Right lobe of liver (tissue), 6 donors: ENCODE results near the gene MKLN1. TPM values are rescaled to one million over a fixed set of nuclear protein-coding genes. Genes with fewer than 3 reads are reported as not detected.

Experiments used
- ATAC-seq, 4 donors: fragments of 200-7000 bp; cut with Tn5 transposase; one replicate each; pipeline ENCODE4 v1.9.1; 2020; ENCODE audit warnings: mild to moderate bottlenecking in 4 of 4, moderate library complexity in 4 of 4
- DNase-seq, 3 donors: peaks; one replicate each; pipeline ENCODE4 v3.0.0-alpha.2; 2020
- H3K27ac ChIP-seq, 3 donors: fragments of 200-600 bp; one replicate each; pipeline ENCODE4 v1.8.0; 2022
- H3K27me3 ChIP-seq, 2 donors: fragments of 200-600 bp; one replicate each; pipeline ENCODE4 v1.8.0; 2022
- H3K36me3 ChIP-seq, 4 donors: fragments of 200-600 bp; sonication (generic) in 1 of 4; one replicate each; pipeline versions ENCODE4 v1.5.1 to v1.8.0; 2017 to 2022; ENCODE audit warnings: control low read depth in 1 of 4
- H3K4me1 ChIP-seq, 4 donors: fragments of 200-600 bp; sonication (generic) in 1 of 4; one replicate each; pipeline versions ENCODE4 v1.5.1 to v1.8.0; 2017 to 2022; ENCODE audit warnings: control low read depth in 1 of 4
- H3K4me3 ChIP-seq, 3 donors: fragments of 200-600 bp; one replicate each; pipeline ENCODE4 v1.8.0; 2022
- H3K9me3 ChIP-seq, 4 donors: fragments of 200-600 bp; sonication (generic) in 1 of 4; one replicate each; pipeline versions ENCODE4 v1.5.1 to v1.8.0; 2017 to 2022; ENCODE audit warnings: control low read depth in 1 of 4
- CTCF ChIP-seq, 4 donors: fragments of 200-600 bp in 3 of 4; fragments of 450-650 bp in 1 of 4; IDR thresholded peaks; one replicate each; pipeline versions ENCODE4 v1.5.1 to v1.8.0; 2016 to 2022; ENCODE audit warnings: antibody characterized with exemption in 4 of 4, mild to moderate bottlenecking in 2 of 4
- POLR2A ChIP-seq: fragments of 450-650 bp; IDR thresholded peaks from one replicate; pipeline ENCODE4 v1.6.1; 2017; ENCODE audit warnings: antibody characterized with exemption, mild to moderate bottlenecking
- WGBS: methylation state at CpG from one replicate; pipeline ENCODE4 v1.1.6; 2018; ENCODE audit warnings: low coverage, low lambda C conversion rate; ENCODE audit not compliant: insufficient coverage; ENCODE audit errors: missing lambda C conversion rate; 5-methylcytosine and 5-hydroxymethylcytosine counted together
- intact Hi-C, 2 donors: fragments of 100-400 bp; cut with DNase I; formaldehyde crosslinking; loops; one replicate each; pipeline versions ENCODE4 v1.11.2 to v1.14.1; 2022
- total RNA-seq, 6 experiments: library from RNA; depleted of rRNA in 2 of 6; stranded (reverse); fragments of >200 nt in 2 of 6; fragmentation: NEBNext Ultra II Directional in 3 of 6; extraction: Animal tissue kit (Norgen Biotek cat#: 25700) in 3 of 6; gene quantifications; one replicate each; pipeline versions ENCODE4 v1.1.0 to v1.2.4, GENCODE V29; 2016 to 2023
- donor health status: DM: no; HTN: yes; CAD: no.
- donor health status: DM: no; HTN: no; CAD: no.
- donor health status: DM: no; HTN: no; CAD: no.
- donor health status: DM: no; HTN: yes; CAD: no.
- donor health status: DM: no; HTN: yes; CAD: no.

MKLN1 gene
- total RNA-seq, 6 experiments from 2014 or later, result 24.0 to 39.6 (median 35.1) TPM

GRCh38 chr7:131285556-131285955, 42.1 kb upstream of the MKLN1 start:
- Histone ChIP-seq H3K36me3 (no peaks in the 10 kb centered on the region), H3K4me1 (no peaks in the 10 kb centered on the region), H3K27me3 (no peaks in the 10 kb centered on the region), H3K9me3 (no peaks in the 10 kb centered on the region), H3K27ac (no peak overlapping the region), H3K4me3 (no peak overlapping the region)
- no peak for DNase-seq
- no peak for ATAC-seq
- WGBS, result 94% methylated on average over 3 of the region's 3 CpGs
- no peak for TF ChIP-seq POLR2A
- no peak for TF ChIP-seq CTCF (IDR thresholded peaks at IDR 0.05)
- intact Hi-C loops, result no loop called here

GRCh38 chr7:131288450-131288849, 39.2 kb upstream of the MKLN1 start:
- no peak overlapping the region for H3K27ac ChIP-seq
- no peaks in the 10 kb centered on the region for H3K36me3 ChIP-seq
- H3K4me1 ChIP-seq, result no peaks in the 10 kb centered on the region
- no peak overlapping the region for H3K4me3 ChIP-seq
- no peak for DNase-seq
- no peak for ATAC-seq
- intact Hi-C loops, result no loop called here
- WGBS, result 91% methylated on average over 4 of the region's 4 CpGs
- H3K9me3 ChIP-seq, result no peaks in the 10 kb centered on the region
- no peak for TF ChIP-seq POLR2A
- no peaks in the 10 kb centered on the region for H3K27me3 ChIP-seq

GRCh38 chr7:131289051-131289450, 38.6 kb upstream of the MKLN1 start:
- intact Hi-C loops, result no loop called here
- no peak for ATAC-seq
- DNase-seq, result no peak
- Histone ChIP-seq H3K4me1 (no peaks in the 10 kb centered on the region), H3K36me3 (no peaks in the 10 kb centered on the region), H3K27ac (no peak overlapping the region), H3K27me3 (no peaks in the 10 kb centered on the region), H3K9me3 (no peaks in the 10 kb centered on the region), H3K4me3 (no peak overlapping the region)
- WGBS, result 97% methylated on average over 4 of the region's 5 CpGs
- TF ChIP-seq POLR2A, result no peak
- TF ChIP-seq CTCF (IDR thresholded peaks at IDR 0.05), result no peak

- 67% methylated on average over 3 of the region's 4 CpGs for WGBS
- Histone ChIP-seq H3K4me1 (no peaks in the 10 kb centered on the region), H3K27ac (no peak overlapping the region), H3K4me3 (no peak overlapping the region), H3K36me3 (no peaks in the 10 kb centered on the region), H3K9me3 (no peaks in the 10 kb centered on the region), H3K27me3 (no peaks in the 10 kb centered on the region)
- intact Hi-C loops, result no loop called here
- DNase-seq, result no peak
- no peak for ATAC-seq
- TF ChIP-seq POLR2A (no peak), CTCF (IDR thresholded peaks at IDR 0.05) (no peak)
These were observed 35.4 kb upstream of the MKLN1 start for GRCh38 chr7:131292141-131292905.

GRCh38 chr7:131293018-131293417, 34.7 kb upstream of the MKLN1 start:
- DNase-seq, result no peak
- intact Hi-C loops, result no loop called here
- WGBS, result 100% methylated on average over 1 of the region's 1 CpG
- Histone ChIP-seq H3K27me3 (no peaks in the 10 kb centered on the region), H3K4me3 (no peak overlapping the region), H3K4me1 (no peaks in the 10 kb centered on the region), H3K36me3 (no peaks in the 10 kb centered on the region), H3K9me3 (no peaks in the 10 kb centered on the region), H3K27ac (no peak overlapping the region)
- ATAC-seq, result no peak
- TF ChIP-seq CTCF (IDR thresholded peaks at IDR 0.05) (no peak), POLR2A (no peak)
